ENCODE results near the gene ACOT4.
A peak's percentile ranks its signal among the peaks of the same experiment; 100 is the strongest.
"Not testable (repeated sequence)": the region's sequence is repeated elsewhere in the genome, so short reads cannot be mapped to it uniquely, and the experiment has no call there.

The ACOT4 gene

DNA sequence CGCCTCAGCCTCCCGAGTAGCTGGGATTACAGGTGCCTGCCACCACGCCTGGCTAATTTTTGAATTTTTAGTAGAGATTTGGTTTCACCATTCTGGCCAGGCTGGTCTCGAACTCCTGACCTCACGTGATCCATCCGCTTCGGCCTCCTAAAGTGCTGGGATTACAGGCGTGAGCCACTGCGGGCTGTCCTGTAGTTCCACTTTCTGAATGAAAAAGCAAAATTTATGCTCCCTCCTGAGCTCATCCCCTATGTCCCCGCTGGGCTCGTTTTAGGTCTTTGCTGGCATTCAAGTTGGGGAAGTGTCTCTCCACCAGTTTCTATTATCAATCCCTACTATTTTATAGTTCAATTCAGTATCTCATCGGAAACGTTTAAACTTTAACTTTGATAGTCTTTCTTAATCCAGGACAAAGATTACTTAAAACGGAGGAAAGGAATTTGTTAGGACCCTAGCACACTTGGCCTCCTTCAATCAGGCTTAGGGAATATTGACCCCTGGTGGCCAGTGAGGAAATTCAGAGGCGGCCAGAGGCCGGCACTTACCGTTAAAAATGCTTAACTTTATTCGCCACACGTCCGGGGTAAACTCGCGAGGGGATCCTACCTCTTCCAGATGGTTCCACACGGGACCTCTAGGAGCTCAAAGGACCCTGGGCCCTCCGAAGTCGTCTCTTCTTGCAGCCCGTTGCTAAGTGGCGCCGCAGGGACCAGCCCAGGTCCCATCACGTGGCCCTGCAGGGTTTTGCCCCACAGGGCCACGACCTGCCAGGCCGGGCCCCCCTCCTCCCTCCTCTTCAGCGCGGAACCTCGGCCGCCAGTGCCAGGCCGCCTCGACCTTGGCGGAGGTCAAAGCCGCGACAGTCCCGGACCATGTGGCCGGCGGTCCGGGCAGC is 41.7 kb downstream of the ACOT4 start:
- no peak for DNase-seq (ENCODE audit: low read depth, low spot score)

DNA sequence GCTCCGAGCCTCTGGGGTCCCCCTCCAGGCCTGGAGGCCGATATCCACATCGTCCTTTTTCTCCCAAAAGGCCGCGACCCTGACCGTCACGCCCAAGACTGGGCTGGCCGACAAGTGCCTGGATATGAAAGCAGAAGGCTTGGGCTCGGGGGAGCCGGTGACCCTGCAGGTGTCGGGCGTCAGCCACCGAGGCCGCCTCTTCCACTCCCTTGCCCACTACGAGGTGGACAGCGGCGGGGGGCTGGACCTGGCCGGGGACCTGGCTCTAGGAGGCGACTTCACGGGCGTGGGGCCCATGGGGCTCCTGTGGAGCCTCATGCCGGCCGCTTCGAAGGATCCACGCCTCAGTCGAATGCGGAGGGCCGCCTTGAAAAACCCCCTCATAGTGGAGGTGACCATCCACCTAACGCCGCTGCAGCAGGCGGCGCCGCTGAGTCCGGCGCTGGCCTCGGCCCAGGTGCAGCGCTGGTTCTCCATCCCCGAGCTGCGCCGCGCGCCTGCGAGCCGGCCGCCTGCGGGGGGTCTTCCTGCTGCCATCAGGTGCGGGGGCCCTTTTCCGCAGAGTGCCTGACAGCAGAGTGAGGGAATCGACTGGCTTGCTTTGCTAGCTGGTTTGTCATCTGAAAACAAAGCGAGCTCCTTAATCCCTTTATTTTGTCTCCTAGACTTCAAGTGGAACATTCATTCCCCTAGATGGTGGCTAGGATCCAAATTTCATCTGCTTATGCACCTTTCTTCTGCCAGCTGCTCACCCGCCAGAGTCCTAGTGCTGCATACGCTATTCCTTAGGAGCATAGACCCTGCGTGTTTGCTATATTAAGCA is 42.5 kb downstream of the ACOT4 start:
- DNase-seq (ENCODE audit: low read depth, low spot score) = no peak

GRCh38 chr14:73636355-73636754 is 44.7 kb downstream of the ACOT4 start:
- not testable (repeated sequence) for DNase-seq (ENCODE audit: low read depth, low spot score)

DNA sequence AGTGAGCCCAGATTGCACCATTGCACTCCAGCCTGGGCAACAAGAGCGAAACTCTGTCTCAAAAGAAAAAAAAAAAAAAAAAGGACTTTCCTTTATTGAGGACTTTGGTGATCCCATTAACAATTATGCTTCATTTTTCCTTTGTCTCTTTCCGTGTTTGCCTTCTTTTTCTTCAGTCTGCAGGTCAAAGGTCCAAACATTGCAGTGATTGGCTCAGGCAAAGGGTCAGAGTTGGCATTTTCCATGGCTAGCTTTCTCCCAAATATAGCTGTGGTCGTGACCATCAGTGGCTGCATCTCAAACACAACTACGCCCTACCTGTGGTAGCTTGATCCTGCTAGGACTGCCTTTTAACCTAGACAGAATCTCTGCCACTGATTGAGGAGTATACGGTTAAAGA is 46.2 kb downstream of the ACOT4 start:
- DNase-seq (ENCODE audit: low read depth, low spot score) = no peak

- no peak for DNase-seq (ENCODE audit: low read depth, low spot score)
Observed at GRCh38 chr14:73640796-73641365, 49.2 kb downstream of the ACOT4 start.

DNA sequence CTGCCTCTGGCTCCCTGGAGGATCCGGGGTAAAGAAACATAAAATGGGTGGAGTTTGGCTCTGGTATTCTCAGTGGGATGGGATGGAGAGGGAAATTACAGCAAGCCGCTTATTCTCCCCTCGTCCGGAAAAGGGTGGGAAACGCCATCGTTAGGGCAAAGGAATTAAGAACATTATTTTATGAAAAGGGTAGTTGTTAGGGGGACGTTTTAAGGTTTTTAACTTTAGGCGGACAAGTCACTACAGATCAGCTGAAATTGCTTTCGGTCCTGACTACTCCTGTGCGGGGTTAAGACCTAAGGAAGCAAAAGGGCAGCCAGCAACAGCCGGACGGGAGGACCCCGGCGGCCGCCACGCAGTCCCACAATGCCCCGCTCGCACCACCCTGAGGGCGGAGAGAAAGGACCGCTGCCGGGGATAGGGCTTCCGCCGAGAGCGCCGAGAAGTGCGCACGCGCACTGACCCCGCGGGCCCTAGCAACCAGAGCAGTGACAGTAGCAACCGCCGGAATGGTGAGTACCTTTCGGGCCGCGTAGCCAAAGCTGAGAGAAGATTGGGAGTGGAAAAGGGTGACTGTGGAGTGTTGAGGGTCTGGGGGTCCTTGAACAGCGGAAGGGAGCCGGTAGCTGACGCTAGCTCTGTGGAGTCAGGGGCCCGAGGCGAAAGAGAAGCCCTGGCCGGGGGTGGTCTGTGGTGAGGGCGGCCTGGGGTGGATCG is 53.0 kb downstream of the ACOT4 start, which contains the start of gene DNAL1:
TSS of gene DNAL1 (plus strand) at position 456 of the 717 bp plus-strand sequence. CDS start at position 510, 54 bp downstream.
- peak; percentile 78 for DNase-seq (ENCODE audit: low read depth, low spot score)

- no peak for DNase-seq (ENCODE audit: low read depth, low spot score)
Observed at GRCh38 chr14:73645248-73645610, 53.6 kb downstream of the ACOT4 start.
